ENCODE results near the gene SND1.

SND1 gene

GRCh38 chr7:128100949-128101713 lies 449.1 kb downstream of the SND1 start:
- no peak overlapping the region for H2AFZ ChIP-seq (ENCODE audit: low read length)
- TF ChIP-seq EZH2 (IDR thresholded peaks at IDR 0.05; ENCODE audit: borderline replicate concordance, low read length) (no peak), CTCF (IDR thresholded peaks at IDR 0.05; ENCODE audit: low read length) (no peak)
- H3K36me3 ChIP-seq (ENCODE audit: insufficient read depth, low read length), result peaks cover 12% of the 10 kb centered on the region; the same call in 1 of the 2 replicates
- H3K4me3 ChIP-seq (ENCODE audit: low read depth, low read length, poor library complexity, severe bottlenecking), result no peak overlapping the region
- no peaks in the 10 kb centered on the region for H3K9me3 ChIP-seq (ENCODE audit: low read length)
- no peak overlapping the region for H3K9ac ChIP-seq (ENCODE audit: low read length)
- H3K4me1 ChIP-seq (ENCODE audit: insufficient read depth, low read length, severe bottlenecking), result peaks cover 16% of the 10 kb centered on the region
- no peaks in the 10 kb centered on the region; the same call in 1 of the 2 replicates for H3K27me3 ChIP-seq (ENCODE audit: insufficient read depth, low read length)
- no peak overlapping the region for H3K27ac ChIP-seq (ENCODE audit: low read depth, low read length, poor library complexity, severe bottlenecking)
- H3F3A ChIP-seq (ENCODE audit: insufficient read depth, low read length), result no peaks in the 10 kb centered on the region
- H3K9me2 ChIP-seq (ENCODE audit: low read depth, low read length), result no peaks in the 10 kb centered on the region
- no peaks in the 10 kb centered on the region for H3K79me2 ChIP-seq (ENCODE audit: insufficient read depth, low read length)
- no peak overlapping the region for H3K4me2 ChIP-seq (ENCODE audit: low read length)
- H4K20me1 ChIP-seq (ENCODE audit: insufficient read depth, low read length), result no peaks in the 10 kb centered on the region

GRCh38 chr7:128102490-128103291 lies 450.7 kb downstream of the SND1 start:
- H3K36me3 ChIP-seq (ENCODE audit: insufficient read depth, low read length), result no peaks in the 10 kb centered on the region
- H3K4me3 ChIP-seq (ENCODE audit: low read depth, low read length, poor library complexity, severe bottlenecking), result peak overlapping the region; percentile 64
- no peaks in the 10 kb centered on the region for H3K9me3 ChIP-seq (ENCODE audit: low read length)
- TF ChIP-seq EZH2 (IDR thresholded peaks at IDR 0.05; ENCODE audit: borderline replicate concordance, low read length), result no peak
- no peak for TF ChIP-seq CTCF (IDR thresholded peaks at IDR 0.05; ENCODE audit: low read length)
- no peak overlapping the region for H2AFZ ChIP-seq (ENCODE audit: low read length)
- H3K79me2 ChIP-seq (ENCODE audit: insufficient read depth, low read length), result no peaks in the 10 kb centered on the region
- H3K27ac ChIP-seq (ENCODE audit: low read depth, low read length, poor library complexity, severe bottlenecking), result peak overlapping the region; percentile 8
- H3K9me2 ChIP-seq (ENCODE audit: low read depth, low read length), result no peaks in the 10 kb centered on the region
- no peaks in the 10 kb centered on the region; the same call in 1 of the 2 replicates for H3K27me3 ChIP-seq (ENCODE audit: insufficient read depth, low read length)
- no peak overlapping the region for H3K4me2 ChIP-seq (ENCODE audit: low read length)
- no peaks in the 10 kb centered on the region for H4K20me1 ChIP-seq (ENCODE audit: insufficient read depth, low read length)
- no peak overlapping the region for H3K9ac ChIP-seq (ENCODE audit: low read length)
- peaks cover 24% of the 10 kb centered on the region for H3K4me1 ChIP-seq (ENCODE audit: insufficient read depth, low read length, severe bottlenecking)
- no peaks in the 10 kb centered on the region for H3F3A ChIP-seq (ENCODE audit: insufficient read depth, low read length)

GRCh38 chr7:128103498-128104107 lies 451.6 kb downstream of the SND1 start:
- H3K9me3 ChIP-seq (ENCODE audit: low read length), result no peaks in the 10 kb centered on the region
- no peaks in the 10 kb centered on the region for H3K36me3 ChIP-seq (ENCODE audit: insufficient read depth, low read length)
- TF ChIP-seq CTCF (IDR thresholded peaks at IDR 0.05; ENCODE audit: low read length) (no peak), EZH2 (IDR thresholded peaks at IDR 0.05; ENCODE audit: borderline replicate concordance, low read length) (no peak)
- peak overlapping the region; percentile 14 for H3K27ac ChIP-seq (ENCODE audit: low read depth, low read length, poor library complexity, severe bottlenecking)
- no peaks in the 10 kb centered on the region for H3K9me2 ChIP-seq (ENCODE audit: low read depth, low read length)
- H3F3A ChIP-seq (ENCODE audit: insufficient read depth, low read length), result no peaks in the 10 kb centered on the region
- H3K27me3 ChIP-seq (ENCODE audit: insufficient read depth, low read length), result no peaks in the 10 kb centered on the region; the same call in 1 of the 2 replicates
- H4K20me1 ChIP-seq (ENCODE audit: insufficient read depth, low read length), result no peaks in the 10 kb centered on the region
- H3K9ac ChIP-seq (ENCODE audit: low read length), result peak overlapping the region; percentile 66
- H2AFZ ChIP-seq (ENCODE audit: low read length), result no peak overlapping the region
- H3K79me2 ChIP-seq (ENCODE audit: insufficient read depth, low read length), result no peaks in the 10 kb centered on the region
- H3K4me2 ChIP-seq (ENCODE audit: low read length), result peak overlapping the region; percentile 72
- peaks cover 31% of the 10 kb centered on the region for H3K4me1 ChIP-seq (ENCODE audit: insufficient read depth, low read length, severe bottlenecking)
- peak overlapping the region; percentile 64 for H3K4me3 ChIP-seq (ENCODE audit: low read depth, low read length, poor library complexity, severe bottlenecking)

Measured in OCI-LY1 (cell line).